IPS DF 19.7 (cell line): Measurements from ENCODE around the gene MEPE.
"Not testable (repeated sequence)": the region's sequence is repeated elsewhere in the genome, so short reads cannot be mapped to it uniquely, and the experiment has no call there.

Experiments
- DNase-seq: peaks from one replicate; pipeline ENCODE4 v3.0.0-alpha.2; 2013; ENCODE audit warnings: low read depth, low spot score

The MEPE gene

GRCh38 chr4:87884976-87885549, 52.3 kb downstream of the MEPE start:
- DNase-seq = no peak

DNA sequence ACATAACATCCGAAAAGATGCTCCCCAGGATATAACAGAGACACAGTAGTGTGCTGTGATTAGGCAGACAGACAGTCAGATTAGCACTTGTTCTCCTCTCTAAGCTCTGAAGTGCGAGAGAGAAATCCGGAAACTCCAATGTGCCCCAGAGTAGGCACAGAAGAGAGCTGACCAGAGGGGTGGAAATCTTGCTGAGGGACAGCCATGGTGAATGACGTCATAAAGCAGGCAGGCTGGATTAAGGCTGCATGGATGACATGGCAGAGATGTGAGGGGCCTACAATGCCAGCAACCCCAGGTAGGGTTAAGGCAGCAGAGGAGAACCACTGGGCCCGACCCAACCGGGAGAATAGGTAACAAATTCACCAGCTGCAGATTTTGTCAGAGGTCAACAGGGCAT, 53.3 kb downstream of the MEPE start:
- no peak for DNase-seq

DNA sequence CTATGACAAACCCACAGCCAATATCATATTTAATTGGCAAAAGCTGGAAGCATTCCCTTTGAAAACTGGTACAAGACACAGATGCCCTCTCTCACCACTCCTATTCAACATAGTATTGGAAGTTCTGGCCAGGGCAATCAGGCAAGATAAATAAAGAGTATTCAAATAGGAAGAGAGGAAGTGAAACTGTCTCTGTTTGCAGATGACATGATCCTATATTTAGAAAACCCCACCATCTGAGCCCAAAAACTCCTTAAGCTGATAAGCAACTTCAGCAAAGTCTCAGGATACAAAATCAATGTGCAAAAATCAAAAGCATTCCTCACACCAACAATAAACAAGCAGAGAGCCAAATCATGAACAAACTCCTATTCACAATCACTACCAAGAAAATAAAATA, 58.0 kb downstream of the MEPE start:
- DNase-seq = not testable (repeated sequence)

GRCh38 chr4:87895964-87896621, 63.3 kb downstream of the MEPE start:
- DNase-seq = no peak
